GM19099 (cell line): ENCODE measurements around the gene PRAMEF6.
"Not testable (repeated sequence)": the region's sequence is repeated elsewhere in the genome, so short reads cannot be mapped to it uniquely, and the experiment has no call there.

ENCODE experiments used
- POLR2A ChIP-seq: IDR thresholded peaks from 3 replicates; pipeline ENCODE4 v1.6.1; 2011; ENCODE audit warnings: low read depth; ENCODE audit not compliant: insufficient read length; ENCODE audit errors: extremely low read depth

Gene PRAMEF6

DNA sequence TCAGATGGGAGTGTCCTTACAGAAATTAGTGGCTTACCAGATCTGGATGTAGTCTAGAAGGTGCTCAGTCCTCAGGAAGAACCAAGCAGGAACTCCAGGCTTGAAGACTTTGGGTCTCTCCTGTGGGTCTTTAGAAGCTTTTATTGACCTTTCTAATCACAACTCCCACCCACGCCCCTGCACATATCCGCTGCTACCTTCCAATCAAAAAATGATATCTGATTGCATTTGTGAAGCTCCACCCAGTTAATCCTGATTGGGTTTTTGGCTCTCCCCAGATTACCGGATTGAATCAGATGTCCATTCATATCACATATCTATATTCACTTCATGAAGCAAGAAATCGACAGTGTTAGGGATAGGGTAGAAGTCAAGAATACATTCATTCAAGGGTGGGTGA is at the start of gene PRAMEF6:
Gene PRAMEF6 (minus strand): TSS at position 101 of the 400 bp plus-strand sequence. CDS start 5,062 bp downstream, outside the sequence.
- not testable (repeated sequence) for TF ChIP-seq POLR2A

GRCh38 chr1:12916310-12916709 is 31.1 kb downstream of the PRAMEF6 start, which contains the start of gene PRAMEF7:
TSS of gene PRAMEF7 (plus strand) at chr1:12916610. CDS start at chr1:12917693, 1,083 bp downstream.
- TF ChIP-seq POLR2A = not testable (repeated sequence)

GRCh38 chr1:12898170-12898569 is 49.2 kb downstream of the PRAMEF6 start, which contains the start of gene PRAMEF10:
TSS of gene PRAMEF10 (minus strand) at chr1:12898270. CDS start at chr1:12895847, 2,423 bp downstream.
- not testable (repeated sequence) for TF ChIP-seq POLR2A
